Measurements from ENCODE around the gene CAMK1D.

DNA sequence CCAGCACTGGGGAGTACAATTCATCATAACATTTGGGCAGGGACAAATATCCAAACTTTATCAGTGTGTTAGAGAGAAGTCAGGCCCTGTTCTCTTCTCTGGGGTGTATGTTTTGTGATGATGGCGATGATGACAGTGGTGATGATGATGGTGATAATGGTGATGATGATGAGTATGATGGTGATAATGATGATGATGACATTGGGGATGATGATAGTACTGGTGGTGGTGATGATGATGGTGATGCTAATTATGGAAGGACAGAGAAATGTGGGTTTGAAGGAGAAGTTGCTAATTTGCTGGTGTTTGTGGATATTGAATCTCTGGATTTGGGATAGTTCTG, 64.0 kb downstream of the CAMK1D start:
- TF ChIP-seq, protein P1, sequence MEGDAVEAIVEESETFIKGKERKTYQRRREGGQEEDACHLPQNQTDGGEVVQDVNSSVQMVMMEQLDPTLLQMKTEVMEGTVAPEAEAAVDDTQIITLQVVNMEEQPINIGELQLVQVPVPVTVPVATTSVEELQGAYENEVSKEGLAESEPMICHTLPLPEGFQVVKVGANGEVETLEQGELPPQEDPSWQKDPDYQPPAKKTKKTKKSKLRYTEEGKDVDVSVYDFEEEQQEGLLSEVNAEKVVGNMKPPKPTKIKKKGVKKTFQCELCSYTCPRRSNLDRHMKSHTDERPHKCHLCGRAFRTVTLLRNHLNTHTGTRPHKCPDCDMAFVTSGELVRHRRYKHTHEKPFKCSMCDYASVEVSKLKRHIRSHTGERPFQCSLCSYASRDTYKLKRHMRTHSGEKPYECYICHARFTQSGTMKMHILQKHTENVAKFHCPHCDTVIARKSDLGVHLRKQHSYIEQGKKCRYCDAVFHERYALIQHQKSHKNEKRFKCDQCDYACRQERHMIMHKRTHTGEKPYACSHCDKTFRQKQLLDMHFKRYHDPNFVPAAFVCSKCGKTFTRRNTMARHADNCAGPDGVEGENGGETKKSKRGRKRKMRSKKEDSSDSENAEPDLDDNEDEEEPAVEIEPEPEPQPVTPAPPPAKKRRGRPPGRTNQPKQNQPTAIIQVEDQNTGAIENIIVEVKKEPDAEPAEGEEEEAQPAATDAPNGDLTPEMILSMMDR (IDR thresholded peaks at IDR 0.05) = no peak
- TF ChIP-seq POLR2A (IDR thresholded peaks at IDR 0.05) = no peak

Measured in testis (tissue), 2 donors.